NCI-H774 (cell line): ENCODE data around the gene HIVEP1.
"Not testable (repeated sequence)": the region's sequence is repeated elsewhere in the genome, so short reads cannot be mapped to it uniquely, and the experiment has no call there.

Experiments
- DNase-seq: peaks from one replicate; lab custom pipeline; 2025; lab: John Stamatoyannopoulos, UW

Gene HIVEP1

GRCh38 chr6:12158686-12159415 lies 146.7 kb downstream of the HIVEP1 start:
- no peak for DNase-seq

- DNase-seq, result no peak
These were observed 148.2 kb downstream of the HIVEP1 start for GRCh38 chr6:12160326-12160725.

GRCh38 chr6:12162213-12162612 lies 150.1 kb downstream of the HIVEP1 start:
- no peak for DNase-seq

- no peak for DNase-seq
These were observed 151.0 kb downstream of the HIVEP1 start for GRCh38 chr6:12163149-12163548.

- no peak for DNase-seq
These were observed 151.8 kb downstream of the HIVEP1 start for GRCh38 chr6:12163744-12164507.

- DNase-seq, result no peak
These were observed 152.3 kb downstream of the HIVEP1 start for GRCh38 chr6:12164508-12164770.

- no peak for DNase-seq
These were observed 153.2 kb downstream of the HIVEP1 start for GRCh38 chr6:12165297-12165696.

- DNase-seq, result no peak
These were observed 153.7 kb downstream of the HIVEP1 start for GRCh38 chr6:12165722-12166280.

GRCh38 chr6:12169377-12169776 lies 157.3 kb downstream of the HIVEP1 start:
- DNase-seq, result no peak

GRCh38 chr6:12170351-12171092 lies 158.4 kb downstream of the HIVEP1 start:
- DNase-seq, result no peak

- no peak for DNase-seq
These were observed 159.6 kb downstream of the HIVEP1 start for GRCh38 chr6:12171717-12172116.

- DNase-seq, result no peak
These were observed 160.5 kb downstream of the HIVEP1 start for GRCh38 chr6:12172572-12172971.

- no peak for DNase-seq
These were observed 161.1 kb downstream of the HIVEP1 start for GRCh38 chr6:12173181-12173580.

- no peak for DNase-seq
These were observed 161.5 kb downstream of the HIVEP1 start for GRCh38 chr6:12173661-12174060.

GRCh38 chr6:12174878-12175277 lies 162.8 kb downstream of the HIVEP1 start:
- no peak for DNase-seq

GRCh38 chr6:12175626-12176025 lies 163.5 kb downstream of the HIVEP1 start:
- no peak for DNase-seq

- not testable (repeated sequence) for DNase-seq
These were observed 164.7 kb downstream of the HIVEP1 start for GRCh38 chr6:12176782-12177181.

- DNase-seq, result no peak
These were observed 166.4 kb downstream of the HIVEP1 start for GRCh38 chr6:12178521-12178920.

- DNase-seq, result no peak
These were observed 169.4 kb downstream of the HIVEP1 start for GRCh38 chr6:12181481-12181880.

- DNase-seq, result no peak
These were observed 170.6 kb downstream of the HIVEP1 start for GRCh38 chr6:12182676-12183075.

- DNase-seq, result no peak
These were observed 173.1 kb downstream of the HIVEP1 start for GRCh38 chr6:12185081-12185673.

GRCh38 chr6:12186528-12186927 lies 174.4 kb downstream of the HIVEP1 start:
- DNase-seq, result no peak
